T-cell (primary cell): Measurements from ENCODE around the gene HSPA9. TPM values are rescaled to one million over a fixed set of nuclear protein-coding genes. Genes with fewer than 3 reads are reported as not detected.
"Not testable (repeated sequence)": the region's sequence is repeated elsewhere in the genome, so short reads cannot be mapped to it uniquely, and the experiment has no call there.

ENCODE experiments used
- ATAC-seq, 4 experiments: fragments of 200-7000 bp in 3 of 4; fragments of 150-1000 bp in 1 of 4; cut with Tn5 transposase; replicated peaks in 1 of 4; 1 replicate in 3 of 4; 2 replicates in 1 of 4; pipeline ENCODE4 v1.10.0; 2021; ENCODE audit warnings: moderate library complexity in 3 of 4, mild to moderate bottlenecking in 2 of 4, moderate number of reproducible peaks in 1 of 4
- CTCF ChIA-PET, 2 donors: fragments of 300-600 bp; sonication (Branson Sonifier 250); formaldehyde crosslinking; loops; one replicate each; lab custom pipeline; 2022; ENCODE audit warnings: antibody characterized with exemption in 2 of 2; lab: Charles Lee
- POLR2A ChIA-PET, 2 donors: fragments of 300-600 bp; sonication (Branson Sonifier 250); formaldehyde crosslinking; loops; one replicate each; lab custom pipeline; 2022; ENCODE audit warnings: antibody characterized with exemption in 2 of 2; lab: Charles Lee
- DNase-seq, 35 experiments: peaks; one replicate each; pipeline versions ENCODE4 v3.0.0 to v3.0.0-alpha.2; 2013 to 2023
- H3K27ac ChIP-seq: one replicate; pipeline ENCODE4 v1.5.1; 2013; ENCODE audit warnings: low read length
- H3K27me3 ChIP-seq, 2 experiments: replicated peaks in 1 of 2; 1 replicate in 1 of 2; 2 replicates in 1 of 2; pipeline versions ENCODE4 v1.6.1 to v1.7.0; 2013; ENCODE audit warnings: low read length in 1 of 2, mixed read lengths in 1 of 2; ENCODE audit not compliant: control insufficient read depth in 2 of 2, insufficient read depth in 2 of 2; ENCODE audit errors: extremely low read depth in 1 of 2
- H3K36me3 ChIP-seq, 2 donors: 1 replicate in 1 of 2; 2 replicates in 1 of 2; pipeline versions ENCODE4 v1.6.1 to v1.7.0; 2013; ENCODE audit warnings: low read length in 1 of 2; ENCODE audit not compliant: control insufficient read depth in 2 of 2, insufficient read depth in 1 of 2; ENCODE audit errors: extremely low read depth in 1 of 2
- H3K4me1 ChIP-seq, 2 experiments: 1 replicate in 1 of 2; 2 replicates in 1 of 2; pipeline versions ENCODE4 v1.6.1 to v1.7.0; 2013; ENCODE audit warnings: low read length in 2 of 2, mixed read lengths in 1 of 2; ENCODE audit not compliant: insufficient read depth in 2 of 2, control insufficient read depth in 1 of 2; ENCODE audit errors: extremely low read depth in 1 of 2
- H3K4me3 ChIP-seq, 2 donors: 1 replicate in 1 of 2; 2 replicates in 1 of 2; pipeline versions ENCODE4 v1.5.1 to v1.7.0; 2013; ENCODE audit warnings: mild to moderate bottlenecking in 2 of 2, low read length in 1 of 2, moderate library complexity in 1 of 2; ENCODE audit not compliant: control insufficient read depth in 1 of 2; ENCODE audit errors: extremely low read depth in 1 of 2
- H3K9me3 ChIP-seq: 2 replicates; pipeline ENCODE4 v1.7.0; 2013
- H3K27ac Mint-ChIP-seq, 2 donors: one replicate each; pipeline ENCODE4 v1.8.0; 2020 to 2021; ENCODE audit warnings: mild to moderate bottlenecking in 2 of 2, mixed read lengths in 2 of 2
- H3K27me3 Mint-ChIP-seq, 2 donors: one replicate each; pipeline ENCODE4 v1.8.0; 2021 to 2022; ENCODE audit warnings: mixed read lengths in 2 of 2
- H3K36me3 Mint-ChIP-seq: one replicate; pipeline ENCODE4 v1.8.0; 2021; ENCODE audit warnings: mixed read lengths
- H3K4me1 Mint-ChIP-seq, 3 donors: one replicate each; pipeline ENCODE4 v1.8.0; 2020 to 2022; ENCODE audit warnings: mixed read lengths in 3 of 3, mild to moderate bottlenecking in 1 of 3
- H3K4me3 Mint-ChIP-seq, 3 donors: one replicate each; pipeline ENCODE4 v1.8.0; 2020 to 2022; ENCODE audit warnings: mild to moderate bottlenecking in 3 of 3, mixed read lengths in 3 of 3, moderate library complexity in 3 of 3
- H3K9me3 Mint-ChIP-seq, 3 donors: one replicate each; pipeline ENCODE4 v1.8.0; 2020 to 2022; ENCODE audit warnings: mixed read lengths in 3 of 3
- WGBS: methylation state at CpG from one replicate; pipeline ENCODE4 v1.1.5; 2013; ENCODE audit warnings: missing lambda C conversion rate; ENCODE audit not compliant: insufficient coverage; 5-methylcytosine and 5-hydroxymethylcytosine counted together
- total RNA-seq, 35 experiments: library from RNA in 6 of 35; stranded (reverse) in 6 of 35; fragments of 120-200 nt in 1 of 35; gene quantifications; one replicate each; pipeline versions ENCODE4 v1.2.1 to v1.2.4 and lab custom pipeline; 2013 to 2026

HSPA9 gene
- total RNA-seq, 5 donors from 2014 or later (not counting 1 experiment from before 2014, with no cell fraction given): 148 to 299 (median 162) TPM

- Histone ChIP-seq H3K27me3 (no peaks in the 10 kb centered on the region), H3K27ac (no peak overlapping the region), H3K4me3 (no peak overlapping the region), H3K36me3 (peaks cover 8 to 61% of the 10 kb centered on the region in 2 donors), H3K4me1 (no peaks in the 10 kb centered on the region), H3K9me3 (no peaks in the 10 kb centered on the region)
- CTCF ChIA-PET: interaction anchor here (0.6 to 0.9 kb wide), 5 partner anchors 39 to 768 kb away, joined by 3 to 4 read pairs (median 3); no protein-coding TSS in a partner anchor
- no peak overlapping the region for H3K27ac Mint-ChIP-seq
- DNase-seq (no peak), ATAC-seq (no peak)
- no peak overlapping the region for H3K4me3 Mint-ChIP-seq
- H3K9me3 Mint-ChIP-seq: no peaks in the 10 kb centered on the region
- peaks cover 43% of the 10 kb centered on the region for H3K36me3 Mint-ChIP-seq
- H3K27me3 Mint-ChIP-seq: no peaks in the 10 kb centered on the region
- POLR2A ChIA-PET: interaction anchor here in 1 of 2 donors (0.5 to 0.8 kb wide), 2 partner anchors 10 to 57 kb away, joined by 4 to 8 read pairs; no protein-coding TSS in a partner anchor
- H3K4me1 Mint-ChIP-seq: no peaks in the 10 kb centered on the region
- WGBS: no CpG with 5 or more reads among the region's 3 CpGs
Measured at GRCh38 chr5:138508958-138509357, 66.2 kb downstream of the HSPA9 start.

- H3K27ac ChIP-seq, H3K9me3 Mint-ChIP-seq, H3K27me3 Mint-ChIP-seq, H3K4me3 Mint-ChIP-seq, H3K27ac Mint-ChIP-seq, H3K4me3 ChIP-seq, ATAC-seq, H3K4me1 Mint-ChIP-seq, DNase-seq, H3K9me3 ChIP-seq, H3K27me3 ChIP-seq, H3K4me1 ChIP-seq, POLR2A ChIA-PET, CTCF ChIA-PET: not testable (repeated sequence)
- H3K36me3 ChIP-seq: peaks cover 8 to 47% of the 10 kb centered on the region in 2 donors
- WGBS: no CpG with 5 or more reads among the region's 8 CpGs
- H3K36me3 Mint-ChIP-seq: peaks cover 30% of the 10 kb centered on the region
Measured at GRCh38 chr5:138507485-138507884, 67.7 kb downstream of the HSPA9 start.

- Mint-ChIP-seq H3K4me3 (no peak overlapping the region), H3K36me3 (peaks cover 30% of the 10 kb centered on the region), H3K4me1 (peaks cover 0 to 2% (median 0%) of the 10 kb centered on the region in 3 donors), H3K9me3 (no peaks in the 10 kb centered on the region), H3K27ac (no peak overlapping the region), H3K27me3 (no peaks in the 10 kb centered on the region)
- Histone ChIP-seq H3K4me1 (no peaks in the 10 kb centered on the region), H3K27ac (no peak overlapping the region), H3K4me3 (no peak overlapping the region), H3K36me3 (peaks cover 8 to 39% of the 10 kb centered on the region in 2 donors), H3K27me3 (no peaks in the 10 kb centered on the region), H3K9me3 (no peaks in the 10 kb centered on the region)
- ChIA-PET POLR2A (interaction anchor here in 1 of 2 donors (0.6 kb wide), 1 partner anchor 103 kb away, joined by 3 read pairs; no protein-coding TSS in a partner anchor), CTCF (interaction anchor here in 1 of 2 donors (0.6 to 1.0 kb wide), 2 partner anchors 57 to 58 kb away, joined by 3 read pairs; no protein-coding TSS in a partner anchor)
- no peak for DNase-seq
- WGBS: 97% methylated on average over 5 of the region's 10 CpGs
- no peak for ATAC-seq
Measured at GRCh38 chr5:138506370-138507306, 68.6 kb downstream of the HSPA9 start.

GRCh38 chr5:138504799-138505198 lies 70.4 kb downstream of the HSPA9 start:
- H3K36me3 ChIP-seq: peaks cover 8 to 24% of the 10 kb centered on the region in 2 donors
- ChIA-PET POLR2A (interaction anchor here in 1 of 2 donors (0.6 kb wide), 2 partner anchors 39 to 55 kb away, joined by 3 to 8 read pairs; no protein-coding TSS in a partner anchor), CTCF (interaction anchor here (0.6 to 3.2 kb wide), 9 partner anchors 22 to 104 kb away, joined by 3 to 43 read pairs (median 3); partner anchors contain the start of gene EGR1 (in 1 of the 2))
- peaks cover 20% of the 10 kb centered on the region for H3K36me3 Mint-ChIP-seq
- DNase-seq: no peak
- no peaks in the 10 kb centered on the region for H3K9me3 Mint-ChIP-seq
- no peak overlapping the region for H3K4me3 ChIP-seq
- no peaks in the 10 kb centered on the region for H3K27me3 Mint-ChIP-seq
- no peak overlapping the region for H3K27ac Mint-ChIP-seq
- H3K4me1 Mint-ChIP-seq: peaks cover 0 to 2% (median 0%) of the 10 kb centered on the region in 3 donors
- no peak overlapping the region for H3K27ac ChIP-seq
- H3K4me1 ChIP-seq: no peaks in the 10 kb centered on the region
- H3K4me3 Mint-ChIP-seq: no peak overlapping the region
- ATAC-seq: no peak
- WGBS: 90% methylated on average over 3 of the region's 4 CpGs
- no peaks in the 10 kb centered on the region for H3K9me3 ChIP-seq
- no peaks in the 10 kb centered on the region for H3K27me3 ChIP-seq

Other genes with a start within 250 kb of the HSPA9 start
- under 1 TPM in 1 of 5 donors, not detected in 4; 0.23 TPM for gene CDC25C, start 243.6 kb downstream of the HSPA9 start, total RNA-seq
- 10 to 100 TPM; 22.2 to 58.3 (median 25.5) TPM for gene FAM53C, start 237.1 kb downstream of the HSPA9 start, total RNA-seq
- 10 to 100 TPM; 72.9 to 78.3 (median 76.0) TPM for gene KDM3B, start 222.7 kb downstream of the HSPA9 start, total RNA-seq
- under 1 TPM; 0.18 to 0.61 (median 0.42) TPM for gene REEP2, start 136.3 kb downstream of the HSPA9 start, total RNA-seq
- 10 to 100 TPM in 1 of 5 donors, 1 to 10 TPM in 4; 6.8 to 13.8 (median 8.0) TPM for gene EGR1, start 109.9 kb downstream of the HSPA9 start, total RNA-seq
- 100 to 1,000 TPM in 1 of 5 donors, 10 to 100 TPM in 4; 40.1 to 115 (median 43.2) TPM for gene ETF1, start 32.2 kb downstream of the HSPA9 start, total RNA-seq
- gene CTNNA1, start 178.0 kb upstream of the HSPA9 start, total RNA-seq: 10 to 100 TPM; 13.5 to 33.3 (median 18.5) TPM